HepG2 (cell line): ENCODE results near the gene PPIA. TPM values are rescaled to one million over a fixed set of nuclear protein-coding genes. Genes with fewer than 3 reads are reported as not detected.
A peak's percentile ranks its signal among the peaks of the same experiment; 100 is the strongest.

Experiments
- HNRNPL ChIP-seq: fragments of 200-400 bp; formaldehyde crosslinking; IDR thresholded peaks from 2 replicates; pipeline ENCODE4 v1.6.1; 2017; ENCODE audit warnings: mild to moderate bottlenecking, low read depth, low read length
- PHF21A ChIP-seq: sonication (generic); formaldehyde crosslinking; IDR thresholded peaks from 2 replicates; pipeline ENCODE4 v1.5.0; 2020; ENCODE audit warnings: mild to moderate bottlenecking, missing genetic modification reagents
- RBFOX2 ChIP-seq: fragments of 200-400 bp; formaldehyde crosslinking; IDR thresholded peaks from 2 replicates; pipeline ENCODE4 v1.6.1; 2017; ENCODE audit warnings: low read depth, mild to moderate bottlenecking, low read length
- RXRB ChIP-seq: IDR thresholded peaks from 2 replicates; pipeline ENCODE4 v1.6.1; 2016; ENCODE audit warnings: borderline replicate concordance, missing genetic modification reagents, missing compliant biosample characterization
- SAP130 ChIP-seq: IDR thresholded peaks from 2 replicates; pipeline ENCODE4 v1.6.1; 2016; ENCODE audit warnings: low read depth
- SMYD3 ChIP-seq: sonication (generic); formaldehyde crosslinking; IDR thresholded peaks from 2 replicates; pipeline ENCODE4 v1.8.1; 2023; ENCODE audit warnings: mild to moderate bottlenecking, missing genetic modification reagents
- TEAD3 ChIP-seq: optimal IDR thresholded peaks from 2 replicates; pipeline ENCODE3; 2016; ENCODE audit warnings: borderline replicate concordance
- UBTF ChIP-seq: sonication (generic); formaldehyde crosslinking; IDR thresholded peaks from 2 replicates; pipeline ENCODE4 v1.4.0; 2020; ENCODE audit warnings: mild to moderate bottlenecking, missing genetic modification reagents
- USF2 ChIP-seq, 2 experiments: sonication (generic) in 1 of 2; formaldehyde crosslinking in 1 of 2; IDR thresholded peaks; 2 replicates each; pipeline versions ENCODE4 v1.5.1 to v1.6.1; 2011 to 2020; ENCODE audit warnings: borderline replicate concordance in 1 of 2, low read depth in 1 of 2, low read length in 1 of 2, mild to moderate bottlenecking in 1 of 2, missing genetic modification reagents in 1 of 2, moderate library complexity in 1 of 2
- ZBTB38 ChIP-seq: sonication (generic); formaldehyde crosslinking; IDR thresholded peaks from 2 replicates; pipeline ENCODE4 v1.5.1; 2020; ENCODE audit warnings: mild to moderate bottlenecking, missing genetic modification reagents
- ZFY ChIP-seq: sonication (generic); formaldehyde crosslinking; IDR thresholded peaks from 2 replicates; pipeline ENCODE4 v1.4.0; 2020; ENCODE audit warnings: missing genetic modification reagents
- ZNF264 ChIP-seq: sonication (generic); formaldehyde crosslinking; IDR thresholded peaks from 2 replicates; pipeline ENCODE4 v1.4.0; 2020; ENCODE audit warnings: missing genetic modification reagents
- ZNF570 ChIP-seq: sonication (generic); formaldehyde crosslinking; IDR thresholded peaks from 2 replicates; pipeline ENCODE4 v1.4.0; 2020; ENCODE audit warnings: mild to moderate bottlenecking, missing genetic modification reagents, borderline replicate concordance
- ZNF740 ChIP-seq: sonication (generic); formaldehyde crosslinking; IDR thresholded peaks from 2 replicates; pipeline ENCODE4 v1.4.0; 2020; ENCODE audit warnings: missing genetic modification reagents
- ZNF781 ChIP-seq: sonication (generic); formaldehyde crosslinking; IDR thresholded peaks from 2 replicates; pipeline ENCODE4 v1.5.1; 2020; ENCODE audit warnings: borderline replicate concordance, mild to moderate bottlenecking, missing genetic modification reagents; ENCODE audit errors: not compliant biosample characterization
- polyA plus RNA-seq, 8 experiments: library from polyadenylated mRNA; depleted of rRNA in 3 of 8; stranded (reverse) in 7 of 8; unstranded in 1 of 8; fragments of >200 nt; fragmentation: Illumina TruSeq in 4 of 8; extraction: Trizol in 4 of 8; gene quantifications; 2 replicates each; pipeline versions ENCODE4 v1.2.1 to v1.2.3, GENCODE V29; 2011 to 2016; ENCODE audit warnings: low read depth in 4 of 8, missing spikeins in 1 of 8, mixed read lengths in 1 of 8; ENCODE audit not compliant: insufficient read depth in 1 of 8
- total RNA-seq, 5 experiments: library from RNA; depleted of rRNA; stranded (reverse); fragments of >200 nt; fragmentation: Illumina TruSeq; extraction: Trizol; gene quantifications; 2 replicates each; pipeline ENCODE4 v1.2.3, GENCODE V29; 2016; ENCODE audit warnings: low read depth in 1 of 5
- TF ChIP-seq, protein P1 (sequence below): sonication (generic); formaldehyde crosslinking; IDR thresholded peaks from 2 replicates; pipeline ENCODE4 v1.5.1; 2020; ENCODE audit warnings: mild to moderate bottlenecking, missing genetic modification reagents, moderate library complexity
- TF ChIP-seq, protein P2 (sequence below): fragments of 450-650 bp; IDR thresholded peaks from 2 replicates; pipeline ENCODE4 v1.6.1; 2017

Gene PPIA
- total and polyA plus RNA-seq, 2 of the 13 experiments (the other 11 are each of a cell fraction or from before 2014, with no cell fraction given) = 2,268 to 3,010 TPM

GRCh38 chr7:44767912-44768627 is 28.4 kb upstream of the PPIA start (continued):
- TF ChIP-seq USF2 (IDR thresholded peaks at IDR 0.05; ENCODE audit: low read depth, low read length) = no peak
- TF ChIP-seq USF2 (CRISPR knock-in tag; IDR thresholded peaks at IDR 0.05; ENCODE audit: borderline replicate concordance) = no peak
- TF ChIP-seq SMYD3 (CRISPR knock-in tag) = no peak
- TF ChIP-seq TEAD3 (CRISPR knock-in tag) = no peak
- TF ChIP-seq, protein P1, sequence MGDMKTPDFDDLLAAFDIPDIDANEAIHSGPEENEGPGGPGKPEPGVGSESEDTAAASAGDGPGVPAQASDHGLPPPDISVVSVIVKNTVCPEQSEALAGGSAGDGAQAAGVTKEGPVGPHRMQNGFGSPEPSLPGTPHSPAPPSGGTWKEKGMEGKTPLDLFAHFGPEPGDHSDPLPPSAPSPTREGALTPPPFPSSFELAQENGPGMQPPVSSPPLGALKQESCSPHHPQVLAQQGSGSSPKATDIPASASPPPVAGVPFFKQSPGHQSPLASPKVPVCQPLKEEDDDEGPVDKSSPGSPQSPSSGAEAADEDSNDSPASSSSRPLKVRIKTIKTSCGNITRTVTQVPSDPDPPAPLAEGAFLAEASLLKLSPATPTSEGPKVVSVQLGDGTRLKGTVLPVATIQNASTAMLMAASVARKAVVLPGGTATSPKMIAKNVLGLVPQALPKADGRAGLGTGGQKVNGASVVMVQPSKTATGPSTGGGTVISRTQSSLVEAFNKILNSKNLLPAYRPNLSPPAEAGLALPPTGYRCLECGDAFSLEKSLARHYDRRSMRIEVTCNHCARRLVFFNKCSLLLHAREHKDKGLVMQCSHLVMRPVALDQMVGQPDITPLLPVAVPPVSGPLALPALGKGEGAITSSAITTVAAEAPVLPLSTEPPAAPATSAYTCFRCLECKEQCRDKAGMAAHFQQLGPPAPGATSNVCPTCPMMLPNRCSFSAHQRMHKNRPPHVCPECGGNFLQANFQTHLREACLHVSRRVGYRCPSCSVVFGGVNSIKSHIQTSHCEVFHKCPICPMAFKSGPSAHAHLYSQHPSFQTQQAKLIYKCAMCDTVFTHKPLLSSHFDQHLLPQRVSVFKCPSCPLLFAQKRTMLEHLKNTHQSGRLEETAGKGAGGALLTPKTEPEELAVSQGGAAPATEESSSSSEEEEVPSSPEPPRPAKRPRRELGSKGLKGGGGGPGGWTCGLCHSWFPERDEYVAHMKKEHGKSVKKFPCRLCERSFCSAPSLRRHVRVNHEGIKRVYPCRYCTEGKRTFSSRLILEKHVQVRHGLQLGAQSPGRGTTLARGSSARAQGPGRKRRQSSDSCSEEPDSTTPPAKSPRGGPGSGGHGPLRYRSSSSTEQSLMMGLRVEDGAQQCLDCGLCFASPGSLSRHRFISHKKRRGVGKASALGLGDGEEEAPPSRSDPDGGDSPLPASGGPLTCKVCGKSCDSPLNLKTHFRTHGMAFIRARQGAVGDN (CRISPR knock-in tag) = peak; percentile 41; the same call in 1 of the 2 replicates
- TF ChIP-seq RXRB (CRISPR knock-in tag) = no peak
- no peak for TF ChIP-seq ZNF781 (CRISPR knock-in tag)
- TF ChIP-seq ZNF264 = 0 out of 2 replicates have a peak, but pooled peaks have one; percentile 54
- TF ChIP-seq ZNF740 = peak; percentile 57; the same call in 1 of the 2 replicates
- TF ChIP-seq SAP130 (CRISPR knock-in tag) = peak; percentile 41; the same call in 1 of the 2 replicates
- TF ChIP-seq UBTF = 0 out of 2 replicates have a peak, but pooled peaks have one; percentile 4
- peak; percentile 83 for TF ChIP-seq HNRNPL
- TF ChIP-seq, protein P2, sequence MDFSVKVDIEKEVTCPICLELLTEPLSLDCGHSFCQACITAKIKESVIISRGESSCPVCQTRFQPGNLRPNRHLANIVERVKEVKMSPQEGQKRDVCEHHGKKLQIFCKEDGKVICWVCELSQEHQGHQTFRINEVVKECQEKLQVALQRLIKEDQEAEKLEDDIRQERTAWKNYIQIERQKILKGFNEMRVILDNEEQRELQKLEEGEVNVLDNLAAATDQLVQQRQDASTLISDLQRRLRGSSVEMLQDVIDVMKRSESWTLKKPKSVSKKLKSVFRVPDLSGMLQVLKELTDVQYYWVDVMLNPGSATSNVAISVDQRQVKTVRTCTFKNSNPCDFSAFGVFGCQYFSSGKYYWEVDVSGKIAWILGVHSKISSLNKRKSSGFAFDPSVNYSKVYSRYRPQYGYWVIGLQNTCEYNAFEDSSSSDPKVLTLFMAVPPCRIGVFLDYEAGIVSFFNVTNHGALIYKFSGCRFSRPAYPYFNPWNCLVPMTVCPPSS = no peak
- TF ChIP-seq ZNF570 = no peak
- peak; percentile 24; the same call in 1 of the 2 replicates for TF ChIP-seq RBFOX2
- 0 out of 2 replicates have a peak, but pooled peaks have one; percentile 21 for TF ChIP-seq ZBTB38 (CRISPR knock-in tag)
- TF ChIP-seq ZFY (CRISPR knock-in tag) = 0 out of 2 replicates have a peak, but pooled peaks have one; percentile 12
- 0 out of 2 replicates have a peak, but pooled peaks have one; percentile 10 for TF ChIP-seq PHF21A
